Fibroblast of peridontal ligament (primary cell): ENCODE measurements around the gene NFE2L1.

ENCODE experiments used
- DNase-seq: peaks from one replicate; pipeline ENCODE4 v3.0.0-alpha.2; 2010; ENCODE audit errors: extremely low read depth

The NFE2L1 gene

DNA sequence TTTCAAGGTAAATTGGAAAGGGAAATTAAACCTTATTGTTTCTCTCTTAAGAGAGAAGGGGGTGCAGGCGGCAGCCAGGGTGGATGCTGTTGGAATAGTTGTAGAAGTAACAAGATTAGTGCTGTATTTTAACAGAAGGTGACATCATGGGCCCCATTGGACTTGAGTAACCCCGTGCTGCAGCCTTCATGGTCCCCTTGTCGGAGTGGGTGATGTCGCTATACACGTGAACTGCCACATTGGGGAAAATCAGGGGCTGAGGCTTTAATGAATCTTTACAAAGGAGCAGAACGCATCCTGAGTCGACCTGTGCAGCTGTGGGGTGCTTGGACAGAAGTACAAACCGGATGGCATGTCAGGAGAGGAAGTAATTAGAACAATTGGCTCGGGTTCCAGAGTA, 62.6 kb downstream of the NFE2L1 start:
- DNase-seq: no peak
